ENCODE results near the gene TMEM179B. TPM values are rescaled to one million over a fixed set of nuclear protein-coding genes. Genes with fewer than 3 reads are reported as not detected.

TMEM179B gene
- total and polyA plus RNA-seq, 9 of the 15 experiments (the other 6 are each of a cell fraction or from before 2014, with no cell fraction given) = 27.7 to 105 (median 37.0) TPM

DNA sequence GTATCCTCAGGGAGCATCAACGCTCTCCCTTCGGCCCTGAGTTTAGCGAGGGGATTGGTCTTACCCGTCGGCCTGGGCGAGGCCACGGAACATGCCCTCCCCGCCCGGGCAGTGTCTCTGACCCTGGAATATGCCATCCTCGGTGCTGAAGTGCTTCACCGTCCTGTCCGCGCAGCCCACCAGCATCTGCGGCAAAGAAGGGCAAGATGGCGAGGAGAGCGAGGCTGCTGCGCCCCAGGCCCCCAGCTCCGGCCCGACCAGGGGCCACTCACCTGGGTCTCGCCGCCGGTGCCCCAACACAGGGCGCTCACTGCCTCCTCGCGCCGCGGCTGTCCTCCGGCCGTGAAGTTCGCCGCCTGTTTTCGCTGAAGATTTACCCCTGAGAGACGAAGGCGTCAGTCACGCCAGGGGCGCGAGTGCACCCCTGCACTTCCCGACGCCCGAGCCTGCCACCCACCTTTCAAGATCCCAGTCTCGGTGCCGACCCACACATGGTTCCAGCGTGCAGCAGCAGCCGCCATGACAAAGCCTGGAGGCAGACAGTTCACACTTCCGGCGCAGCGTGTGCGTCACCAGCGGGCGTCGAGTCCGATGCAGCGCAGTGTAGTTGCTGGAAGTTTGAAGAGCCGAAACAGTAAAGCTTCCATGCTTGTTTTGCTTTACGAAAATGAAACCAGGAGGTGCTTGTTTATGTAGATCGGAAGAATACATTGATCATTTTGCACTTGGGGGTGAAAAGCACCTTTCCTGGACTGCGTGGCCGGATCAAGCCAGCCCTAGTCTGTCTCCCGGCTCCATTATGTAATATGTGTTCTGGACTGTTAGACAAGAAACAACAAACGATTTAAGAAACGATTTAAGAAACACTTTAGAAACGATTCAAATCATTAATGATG is 52.1 kb downstream of the TMEM179B start, which contains the start of gene WDR74 (continued):
- TF ChIP-seq RREB1 (CRISPR knock-in tag; IDR thresholded peaks at IDR 0.05) = no peak
- no peak for TF ChIP-seq SIRT6 (IDR thresholded peaks at IDR 0.05; ENCODE audit: low read depth, low read length)
- TF ChIP-seq, protein P1, sequence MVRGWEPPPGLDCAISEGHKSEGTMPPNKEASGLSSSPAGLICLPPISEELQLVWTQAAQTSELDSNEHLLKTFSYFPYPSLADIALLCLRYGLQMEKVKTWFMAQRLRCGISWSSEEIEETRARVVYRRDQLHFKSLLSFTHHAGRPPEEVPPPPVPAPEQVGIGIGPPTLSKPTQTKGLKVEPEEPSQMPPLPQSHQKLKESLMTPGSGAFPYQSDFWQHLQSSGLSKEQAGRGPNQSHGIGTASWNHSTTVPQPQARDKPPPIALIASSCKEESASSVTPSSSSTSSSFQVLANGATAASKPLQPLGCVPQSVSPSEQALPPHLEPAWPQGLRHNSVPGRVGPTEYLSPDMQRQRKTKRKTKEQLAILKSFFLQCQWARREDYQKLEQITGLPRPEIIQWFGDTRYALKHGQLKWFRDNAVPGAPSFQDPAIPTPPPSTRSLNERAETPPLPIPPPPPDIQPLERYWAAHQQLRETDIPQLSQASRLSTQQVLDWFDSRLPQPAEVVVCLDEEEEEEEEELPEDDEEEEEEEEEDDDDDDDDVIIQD (CRISPR knock-in tag; IDR thresholded peaks at IDR 0.05) = no peak
- TF ChIP-seq, protein P2, sequence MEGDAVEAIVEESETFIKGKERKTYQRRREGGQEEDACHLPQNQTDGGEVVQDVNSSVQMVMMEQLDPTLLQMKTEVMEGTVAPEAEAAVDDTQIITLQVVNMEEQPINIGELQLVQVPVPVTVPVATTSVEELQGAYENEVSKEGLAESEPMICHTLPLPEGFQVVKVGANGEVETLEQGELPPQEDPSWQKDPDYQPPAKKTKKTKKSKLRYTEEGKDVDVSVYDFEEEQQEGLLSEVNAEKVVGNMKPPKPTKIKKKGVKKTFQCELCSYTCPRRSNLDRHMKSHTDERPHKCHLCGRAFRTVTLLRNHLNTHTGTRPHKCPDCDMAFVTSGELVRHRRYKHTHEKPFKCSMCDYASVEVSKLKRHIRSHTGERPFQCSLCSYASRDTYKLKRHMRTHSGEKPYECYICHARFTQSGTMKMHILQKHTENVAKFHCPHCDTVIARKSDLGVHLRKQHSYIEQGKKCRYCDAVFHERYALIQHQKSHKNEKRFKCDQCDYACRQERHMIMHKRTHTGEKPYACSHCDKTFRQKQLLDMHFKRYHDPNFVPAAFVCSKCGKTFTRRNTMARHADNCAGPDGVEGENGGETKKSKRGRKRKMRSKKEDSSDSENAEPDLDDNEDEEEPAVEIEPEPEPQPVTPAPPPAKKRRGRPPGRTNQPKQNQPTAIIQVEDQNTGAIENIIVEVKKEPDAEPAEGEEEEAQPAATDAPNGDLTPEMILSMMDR (IDR thresholded peaks at IDR 0.05 in 2 of 3, conservative IDR thresholded peaks at IDR 0.05 in 1 of 3; ENCODE audit: insufficient read depth in 2 of 3, low read depth in 1 of 3, low read length in 3 of 3) = no peak
- no peak for TF ChIP-seq ZNF778 (CRISPR knock-in tag; IDR thresholded peaks at IDR 0.05)
- peak in 1 of 2 experiments; percentile 73 for TF ChIP-seq E2F6 (IDR thresholded peaks at IDR 0.05; ENCODE audit: borderline replicate concordance in 1 of 2, extremely low read depth in 1 of 2, insufficient read depth in 1 of 2, insufficient read length in 1 of 2, low read depth in 1 of 2, low read length in 1 of 2, poor library complexity in 1 of 2, severe bottlenecking in 1 of 2)
- TF ChIP-seq ZFP36 (IDR thresholded peaks at IDR 0.05; ENCODE audit: low read depth, low read length, partially characterized antibody) = no peak
- TF ChIP-seq GTF2F1 (IDR thresholded peaks at IDR 0.05; ENCODE audit: low read depth, low read length) = no peak; the same call in none of the 2 replicates
- TF ChIP-seq PHB (CRISPR knock-in tag; IDR thresholded peaks at IDR 0.05) = no peak
- TF ChIP-seq, protein P3, sequence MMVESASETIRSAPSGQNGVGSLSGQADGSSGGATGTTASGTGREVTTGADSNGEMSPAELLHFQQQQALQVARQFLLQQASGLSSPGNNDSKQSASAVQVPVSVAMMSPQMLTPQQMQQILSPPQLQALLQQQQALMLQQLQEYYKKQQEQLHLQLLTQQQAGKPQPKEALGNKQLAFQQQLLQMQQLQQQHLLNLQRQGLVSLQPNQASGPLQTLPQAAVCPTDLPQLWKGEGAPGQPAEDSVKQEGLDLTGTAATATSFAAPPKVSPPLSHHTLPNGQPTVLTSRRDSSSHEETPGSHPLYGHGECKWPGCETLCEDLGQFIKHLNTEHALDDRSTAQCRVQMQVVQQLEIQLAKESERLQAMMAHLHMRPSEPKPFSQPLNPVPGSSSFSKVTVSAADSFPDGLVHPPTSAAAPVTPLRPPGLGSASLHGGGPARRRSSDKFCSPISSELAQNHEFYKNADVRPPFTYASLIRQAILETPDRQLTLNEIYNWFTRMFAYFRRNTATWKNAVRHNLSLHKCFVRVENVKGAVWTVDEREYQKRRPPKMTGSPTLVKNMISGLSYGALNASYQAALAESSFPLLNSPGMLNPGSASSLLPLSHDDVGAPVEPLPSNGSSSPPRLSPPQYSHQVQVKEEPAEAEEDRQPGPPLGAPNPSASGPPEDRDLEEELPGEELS (CRISPR knock-in tag; IDR thresholded peaks at IDR 0.05; ENCODE audit: borderline replicate concordance) = no peak; the same call in 1 of the 2 replicates
